A673 (cell line): ENCODE results near the gene CASZ1. TPM values are rescaled to one million over a fixed set of nuclear protein-coding genes. Genes with fewer than 3 reads are reported as not detected.

Source experiments
- BruUV-seq: library from RNA; stranded (reverse); fragments of 400-500 nt; replicated peaks from 2 replicates; lab custom pipeline; 2021; lab: Mats Ljungman, UMichigan
- CTCF ChIA-PET: fragments of 300-600 bp; sonication (Branson Sonifier 250); formaldehyde crosslinking; loops from one replicate; lab custom pipeline; 2022; ENCODE audit warnings: antibody characterized with exemption; lab: Charles Lee
- POLR2A ChIA-PET: fragments of 300-600 bp; sonication (Branson Sonifier 250); formaldehyde crosslinking; loops from one replicate; lab custom pipeline; 2022; ENCODE audit warnings: antibody characterized with exemption; ENCODE audit not compliant: low non-redundant PET; lab: Charles Lee
- DNase-seq: peaks from one replicate; pipeline ENCODE4 v3.0.0-alpha.2; 2015; ENCODE audit warnings: low spot score
- H3K27ac ChIP-seq: fragments of 200-600 bp; sonication (generic); 2 replicates; pipeline ENCODE4 v1.5.1; 2016; ENCODE audit warnings: mixed run types, low read depth, mild to moderate bottlenecking, mixed read lengths, antibody characterized with exemption, low read length; ENCODE audit not compliant: poor library complexity, severe bottlenecking
- H3K27me3 ChIP-seq: fragments of 200-600 bp; sonication (generic); replicated peaks from 2 replicates; pipeline ENCODE4 v1.6.1; 2017; ENCODE audit warnings: mixed run types, low read depth, mild to moderate bottlenecking, mixed read lengths, antibody characterized with exemption, low read length; ENCODE audit not compliant: insufficient read depth, poor library complexity
- H3K36me3 ChIP-seq: fragments of 200-600 bp; sonication (generic); 2 replicates; pipeline ENCODE4 v1.6.1; 2016; ENCODE audit warnings: mixed run types, mild to moderate bottlenecking, mixed read lengths, antibody characterized with exemption, low read length; ENCODE audit not compliant: insufficient read depth, poor library complexity, severe bottlenecking
- H3K4me1 ChIP-seq: fragments of 200-600 bp; sonication (generic); 2 replicates; pipeline ENCODE4 v1.6.1; 2017; ENCODE audit warnings: mixed run types, mild to moderate bottlenecking, mixed read lengths, antibody characterized with exemption, low read length; ENCODE audit not compliant: insufficient read depth, poor library complexity, severe bottlenecking
- H3K4me3 ChIP-seq: fragments of 200-600 bp; sonication (generic); 2 replicates; pipeline ENCODE4 v1.5.1; 2016; ENCODE audit warnings: low read depth, mixed run types, mild to moderate bottlenecking, mixed read lengths, low read length; ENCODE audit not compliant: poor library complexity, severe bottlenecking
- H3K9me3 ChIP-seq: fragments of 200-600 bp; sonication (generic); 2 replicates; pipeline ENCODE4 v1.6.1; 2016; ENCODE audit warnings: mixed run types, low read depth, mild to moderate bottlenecking, mixed read lengths, antibody characterized with exemption, low read length; ENCODE audit not compliant: poor library complexity, severe bottlenecking
- EZH2 ChIP-seq: fragments of 200-600 bp; sonication (generic); IDR thresholded peaks from 2 replicates; pipeline ENCODE4 v1.6.1; 2017; ENCODE audit warnings: borderline replicate concordance, low read depth, mild to moderate bottlenecking, mixed read lengths, antibody characterized with exemption, low read length; ENCODE audit not compliant: poor library complexity, severe bottlenecking
- intact Hi-C: fragments of 100-400 bp; cut with micrococcal nuclease; formaldehyde crosslinking; loops from one replicate; pipeline ENCODE4 v1.10.0; 2022; ENCODE audit not compliant: unreplicated experiment
- total RNA-seq: library from RNA; stranded (reverse); gene quantifications from 2 replicates; pipeline ENCODE4 v1.2.3, GENCODE V29; 2021
- TF ChIP-seq, protein P1 (sequence below): fragments of 300-800, 200-600 bp; sonication (generic); conservative IDR thresholded peaks from 2 replicates; pipeline ENCODE4 v1.5.1; 2017; ENCODE audit warnings: low read depth, mild to moderate bottlenecking, antibody characterized with exemption, low read length, moderate library complexity, mixed read lengths

Gene CASZ1
- total RNA-seq, 1 experiment from 2014 or later, result 1.9 TPM

- Histone ChIP-seq H3K36me3 (no peaks in the 10 kb centered on the region), H3K9me3 (no peaks in the 10 kb centered on the region), H3K27ac (no peak overlapping the region), H3K4me3 (no peak overlapping the region), H3K27me3 (no peaks in the 10 kb centered on the region), H3K4me1 (no peaks in the 10 kb centered on the region)
- intact Hi-C loops, result no loop called here
- POLR2A ChIA-PET, result no interaction called here
- no TSS peak for BruUV-seq
- DNase-seq, result no peak
- TF ChIP-seq, protein P1, sequence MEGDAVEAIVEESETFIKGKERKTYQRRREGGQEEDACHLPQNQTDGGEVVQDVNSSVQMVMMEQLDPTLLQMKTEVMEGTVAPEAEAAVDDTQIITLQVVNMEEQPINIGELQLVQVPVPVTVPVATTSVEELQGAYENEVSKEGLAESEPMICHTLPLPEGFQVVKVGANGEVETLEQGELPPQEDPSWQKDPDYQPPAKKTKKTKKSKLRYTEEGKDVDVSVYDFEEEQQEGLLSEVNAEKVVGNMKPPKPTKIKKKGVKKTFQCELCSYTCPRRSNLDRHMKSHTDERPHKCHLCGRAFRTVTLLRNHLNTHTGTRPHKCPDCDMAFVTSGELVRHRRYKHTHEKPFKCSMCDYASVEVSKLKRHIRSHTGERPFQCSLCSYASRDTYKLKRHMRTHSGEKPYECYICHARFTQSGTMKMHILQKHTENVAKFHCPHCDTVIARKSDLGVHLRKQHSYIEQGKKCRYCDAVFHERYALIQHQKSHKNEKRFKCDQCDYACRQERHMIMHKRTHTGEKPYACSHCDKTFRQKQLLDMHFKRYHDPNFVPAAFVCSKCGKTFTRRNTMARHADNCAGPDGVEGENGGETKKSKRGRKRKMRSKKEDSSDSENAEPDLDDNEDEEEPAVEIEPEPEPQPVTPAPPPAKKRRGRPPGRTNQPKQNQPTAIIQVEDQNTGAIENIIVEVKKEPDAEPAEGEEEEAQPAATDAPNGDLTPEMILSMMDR, result no peak
- no peak for TF ChIP-seq EZH2
- CTCF ChIA-PET, result no interaction called here
Measured at GRCh38 chr1:10806966-10807365, 10.5 kb upstream of the CASZ1 start.

DNA sequence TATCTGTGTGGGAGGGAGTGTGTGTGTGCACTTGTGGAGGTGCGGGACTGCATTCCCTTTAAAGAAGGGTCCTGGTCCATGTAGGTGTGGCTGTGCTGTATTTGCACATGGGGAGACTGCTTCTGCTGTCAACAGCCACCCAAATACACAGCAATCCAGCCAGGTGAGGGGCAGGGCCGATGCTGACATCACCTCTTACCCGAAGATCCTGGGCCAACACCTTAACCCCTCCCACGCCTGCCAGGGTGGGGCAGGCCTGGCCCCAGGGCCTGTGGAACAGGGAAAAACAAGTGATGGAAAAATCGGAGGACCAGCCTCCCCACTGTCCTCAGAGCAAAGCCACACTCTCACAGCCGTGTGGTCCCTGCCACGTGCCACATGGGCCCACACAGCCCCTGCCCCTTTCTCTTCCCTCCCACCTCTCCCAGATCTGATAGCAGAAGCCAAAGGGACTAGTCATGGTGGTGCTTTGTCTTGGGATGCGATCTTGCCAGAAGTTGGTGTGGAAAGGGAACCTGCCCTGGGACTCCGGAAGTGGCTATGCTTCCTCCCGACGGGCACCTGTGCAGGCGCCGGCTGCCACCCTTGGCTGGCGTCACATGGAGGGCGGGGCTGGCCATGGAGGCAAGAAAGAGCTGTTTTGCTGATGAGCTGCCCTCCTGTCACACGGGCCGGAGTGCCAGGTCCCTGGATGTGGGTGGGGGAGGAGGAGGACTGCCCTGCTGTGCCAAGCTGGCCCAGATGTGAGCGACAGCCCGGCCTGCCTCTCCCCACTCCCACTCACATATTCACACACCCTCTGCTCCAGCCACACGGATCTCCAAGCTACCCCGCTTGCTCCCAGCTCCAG lies 7.8 kb upstream of the CASZ1 start:
- intact Hi-C loops, result no loop called here
- no peaks in the 10 kb centered on the region for H3K27me3 ChIP-seq
- CTCF ChIA-PET, result no interaction called here
- H3K27ac ChIP-seq, result no peak overlapping the region
- H3K36me3 ChIP-seq, result no peaks in the 10 kb centered on the region
- TF ChIP-seq, protein P1, result no peak
- TF ChIP-seq EZH2, result no peak
- DNase-seq, result no peak
- POLR2A ChIA-PET, result no interaction called here
- no peak overlapping the region for H3K4me3 ChIP-seq
- H3K4me1 ChIP-seq, result no peaks in the 10 kb centered on the region
- BruUV-seq, result no TSS peak
- H3K9me3 ChIP-seq, result no peaks in the 10 kb centered on the region

- intact Hi-C loops, result no loop called here
- TF ChIP-seq, protein P1, result no peak
- no peak for TF ChIP-seq EZH2
- H3K27me3 ChIP-seq, result no peaks in the 10 kb centered on the region
- no peak overlapping the region for H3K27ac ChIP-seq
- no peaks in the 10 kb centered on the region for H3K9me3 ChIP-seq
- no peaks in the 10 kb centered on the region for H3K4me1 ChIP-seq
- ChIA-PET POLR2A (no interaction called here), CTCF (no interaction called here)
- DNase-seq, result no peak
- H3K36me3 ChIP-seq, result no peaks in the 10 kb centered on the region
- no peak overlapping the region for H3K4me3 ChIP-seq
- BruUV-seq, result no TSS peak
Measured at GRCh38 chr1:10802944-10803715, 6.7 kb upstream of the CASZ1 start.
